ENCODE data around the gene GRIK3. TPM values are rescaled to one million over a fixed set of nuclear protein-coding genes. Genes with fewer than 3 reads are reported as not detected.

Gene GRIK3
- total RNA-seq, 2 donors from 2014 or later, result 0.30 to 0.55 TPM

DNA sequence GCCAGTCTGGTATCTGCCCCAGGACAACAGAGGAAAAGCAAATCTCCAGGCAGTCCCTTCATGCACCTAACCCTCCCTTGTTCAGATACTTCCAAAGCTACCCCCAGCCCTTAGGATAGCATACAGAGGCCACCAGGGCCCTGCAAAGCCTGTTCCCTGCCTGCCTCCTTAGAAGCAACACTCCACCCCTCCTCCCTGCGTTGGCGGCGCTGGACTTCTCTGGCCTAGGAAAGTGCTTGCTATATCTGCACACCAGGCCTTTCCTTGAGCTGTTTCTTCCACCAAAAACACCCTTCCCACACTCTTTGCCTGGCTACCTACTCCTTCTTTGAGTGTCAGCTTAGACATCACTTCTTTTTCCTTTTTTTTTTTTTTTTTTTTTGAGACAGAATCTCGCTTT, 61.3 kb downstream of the GRIK3 start:
- no peaks in the 10 kb centered on the region for H3K4me1 ChIP-seq
- H3K9me3 ChIP-seq, result peaks cover 0 to 3% of the 10 kb centered on the region in 2 donors
- H3K27me3 ChIP-seq, result no peaks in the 10 kb centered on the region
- TF ChIP-seq, protein P1, sequence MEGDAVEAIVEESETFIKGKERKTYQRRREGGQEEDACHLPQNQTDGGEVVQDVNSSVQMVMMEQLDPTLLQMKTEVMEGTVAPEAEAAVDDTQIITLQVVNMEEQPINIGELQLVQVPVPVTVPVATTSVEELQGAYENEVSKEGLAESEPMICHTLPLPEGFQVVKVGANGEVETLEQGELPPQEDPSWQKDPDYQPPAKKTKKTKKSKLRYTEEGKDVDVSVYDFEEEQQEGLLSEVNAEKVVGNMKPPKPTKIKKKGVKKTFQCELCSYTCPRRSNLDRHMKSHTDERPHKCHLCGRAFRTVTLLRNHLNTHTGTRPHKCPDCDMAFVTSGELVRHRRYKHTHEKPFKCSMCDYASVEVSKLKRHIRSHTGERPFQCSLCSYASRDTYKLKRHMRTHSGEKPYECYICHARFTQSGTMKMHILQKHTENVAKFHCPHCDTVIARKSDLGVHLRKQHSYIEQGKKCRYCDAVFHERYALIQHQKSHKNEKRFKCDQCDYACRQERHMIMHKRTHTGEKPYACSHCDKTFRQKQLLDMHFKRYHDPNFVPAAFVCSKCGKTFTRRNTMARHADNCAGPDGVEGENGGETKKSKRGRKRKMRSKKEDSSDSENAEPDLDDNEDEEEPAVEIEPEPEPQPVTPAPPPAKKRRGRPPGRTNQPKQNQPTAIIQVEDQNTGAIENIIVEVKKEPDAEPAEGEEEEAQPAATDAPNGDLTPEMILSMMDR (IDR thresholded peaks at IDR 0.05), result no peak
- no peak overlapping the region for H3K4me3 ChIP-seq
- no peak overlapping the region for H3K27ac ChIP-seq
- DNase-seq (ENCODE audit: low spot score), result no peak
- no peaks in the 10 kb centered on the region for H3K36me3 ChIP-seq

DNA sequence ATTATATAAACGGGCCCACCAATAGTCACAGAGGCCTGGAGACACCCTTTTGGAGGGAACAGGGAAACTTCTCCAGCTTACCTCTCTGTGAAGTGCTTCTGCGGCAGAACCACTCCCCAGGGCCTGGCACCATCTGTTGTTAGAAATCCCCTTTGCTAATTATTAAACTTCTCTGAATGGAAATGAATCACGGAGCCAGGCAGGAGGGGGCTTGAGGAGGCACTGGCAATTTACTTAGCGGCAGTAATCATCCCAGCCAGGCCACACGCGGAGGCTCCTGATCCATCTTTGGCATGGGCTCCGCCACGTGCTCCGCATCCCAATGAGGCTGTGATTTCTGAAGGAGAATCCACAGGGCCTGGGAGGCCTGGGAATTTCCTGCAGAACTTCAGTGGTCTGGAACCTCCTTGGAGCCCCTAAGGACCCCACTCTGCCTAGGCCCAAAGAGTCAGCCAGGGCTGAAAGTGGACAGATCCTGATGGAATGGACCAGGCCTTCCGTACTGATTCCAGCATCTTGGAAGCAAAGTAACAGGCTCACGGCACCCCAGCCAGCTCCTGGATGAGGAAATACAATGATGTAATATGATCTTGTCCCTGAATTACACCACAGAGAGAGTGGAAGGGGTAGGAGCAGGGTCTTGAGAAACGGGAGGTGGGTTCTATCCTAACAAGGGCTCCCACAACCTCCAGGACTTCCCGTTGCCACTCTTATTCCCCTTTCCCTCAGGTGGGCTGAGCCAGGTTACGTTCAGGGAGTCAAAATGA, 62.3 kb downstream of the GRIK3 start:
- Histone ChIP-seq H3K4me3 (no peak overlapping the region), H3K27me3 (no peaks in the 10 kb centered on the region), H3K4me1 (no peaks in the 10 kb centered on the region), H3K36me3 (no peaks in the 10 kb centered on the region), H3K9me3 (no peaks in the 10 kb centered on the region), H3K27ac (no peak overlapping the region)
- no peak for DNase-seq (ENCODE audit: low spot score)
- TF ChIP-seq, protein P1 (IDR thresholded peaks at IDR 0.05), result no peak

DNA sequence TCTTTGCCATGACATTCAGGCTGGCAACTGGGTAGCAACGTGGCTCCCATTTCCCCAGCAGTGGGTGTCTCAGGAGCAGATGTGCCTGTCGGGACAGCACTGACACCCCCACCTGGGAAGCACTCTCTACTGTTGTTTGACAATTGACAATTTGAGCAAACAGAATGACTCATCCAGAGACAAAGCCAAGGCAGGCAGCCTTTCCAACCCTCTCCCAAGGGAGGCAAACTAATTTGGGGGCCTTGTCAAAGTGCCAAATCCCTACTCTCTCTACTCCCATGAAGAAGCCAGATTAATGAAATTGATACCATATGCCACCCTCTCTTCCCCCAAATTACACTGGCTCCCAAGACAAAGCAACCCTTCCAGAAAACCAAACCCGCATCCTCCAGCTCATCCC, 65.6 kb downstream of the GRIK3 start:
- no peaks in the 10 kb centered on the region for H3K36me3 ChIP-seq
- no peaks in the 10 kb centered on the region for H3K27me3 ChIP-seq
- H3K4me1 ChIP-seq, result no peaks in the 10 kb centered on the region
- no peaks in the 10 kb centered on the region for H3K9me3 ChIP-seq
- H3K4me3 ChIP-seq, result no peak overlapping the region
- no peak for DNase-seq (ENCODE audit: low spot score)
- TF ChIP-seq, protein P1 (IDR thresholded peaks at IDR 0.05), result no peak
- H3K27ac ChIP-seq, result no peak overlapping the region

DNA sequence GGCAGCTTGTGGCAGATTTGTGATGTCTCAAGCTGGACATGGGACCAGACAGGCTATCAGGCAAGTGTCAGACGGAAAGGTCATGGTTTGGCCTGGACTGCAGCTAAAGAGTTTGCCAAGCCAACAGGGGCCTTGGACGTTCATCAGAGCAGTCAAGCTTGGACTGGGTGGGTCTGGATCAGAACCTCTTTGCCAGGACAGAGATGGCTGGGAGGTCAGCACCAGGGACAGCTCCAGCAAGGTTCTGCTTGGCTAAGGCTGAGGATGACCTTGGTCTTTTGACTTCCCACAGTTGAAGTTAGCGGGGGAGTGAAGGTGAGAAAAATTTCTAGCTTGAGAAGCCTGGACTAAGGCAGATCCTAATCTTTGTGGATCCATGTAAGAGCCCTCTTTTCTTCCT, 68.1 kb downstream of the GRIK3 start:
- DNase-seq (ENCODE audit: low spot score), result no peak
- Histone ChIP-seq H3K4me3 (no peak overlapping the region), H3K4me1 (no peaks in the 10 kb centered on the region), H3K27ac (no peak overlapping the region), H3K9me3 (no peaks in the 10 kb centered on the region), H3K27me3 (no peaks in the 10 kb centered on the region), H3K36me3 (no peaks in the 10 kb centered on the region)
- TF ChIP-seq, protein P1 (IDR thresholded peaks at IDR 0.05), result no peak

DNA sequence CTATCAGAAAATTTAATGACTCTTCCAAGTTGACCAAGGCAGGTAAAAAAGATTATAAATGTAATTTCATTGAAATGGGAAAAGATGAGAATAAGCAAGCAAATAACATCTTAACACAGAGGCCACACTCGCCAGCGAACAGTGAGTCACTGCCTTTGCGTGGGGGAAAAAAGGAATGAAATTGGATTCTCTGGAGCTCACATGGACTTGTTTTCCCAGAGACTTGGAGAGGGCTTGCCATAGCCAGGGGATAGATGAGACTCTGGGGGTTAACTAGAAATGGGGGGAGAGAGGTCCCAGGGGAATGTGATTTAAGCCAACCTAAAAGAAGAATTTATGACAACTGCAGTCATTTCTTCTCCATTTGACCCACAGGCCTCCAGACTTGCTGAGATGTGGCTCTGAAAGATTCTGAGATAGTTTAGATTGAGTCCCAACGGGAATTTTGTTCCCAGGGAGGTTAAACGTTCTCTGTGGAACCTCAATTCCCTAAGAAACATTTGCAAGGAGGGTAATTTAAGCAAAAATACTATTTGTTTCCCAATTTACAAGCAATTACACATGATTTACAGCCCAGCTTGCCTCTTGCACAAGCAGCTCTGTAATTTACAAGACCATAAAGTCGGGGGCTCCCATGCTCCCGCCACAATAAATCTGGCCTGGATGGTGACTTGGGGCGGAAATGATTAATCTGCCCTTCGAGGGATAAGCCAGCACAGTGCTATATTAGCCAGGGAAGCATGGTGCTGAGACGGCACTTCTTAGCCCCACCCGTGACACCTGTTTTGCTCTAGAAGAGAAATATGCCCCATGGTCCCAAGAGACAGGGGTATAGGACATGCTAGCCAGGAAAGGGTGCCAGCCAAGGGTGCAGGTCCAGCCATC, 68.8 kb downstream of the GRIK3 start:
- no peaks in the 10 kb centered on the region for H3K9me3 ChIP-seq
- TF ChIP-seq, protein P1 (IDR thresholded peaks at IDR 0.05), result no peak
- H3K36me3 ChIP-seq, result no peaks in the 10 kb centered on the region
- no peaks in the 10 kb centered on the region for H3K27me3 ChIP-seq
- no peak overlapping the region for H3K27ac ChIP-seq
- H3K4me1 ChIP-seq, result no peaks in the 10 kb centered on the region
- no peak for DNase-seq (ENCODE audit: low spot score)
- no peak overlapping the region for H3K4me3 ChIP-seq
